DOHH2 (cell line): ENCODE measurements around the gene PPP6C.

Experiments used
- EZH2phosphoT487 ChIP-seq: fragments of 200-600 bp; sonication (generic); IDR thresholded peaks from 2 replicates; pipeline ENCODE4 v1.6.1; 2017; ENCODE audit warnings: borderline replicate concordance, mild to moderate bottlenecking, antibody characterized with exemption, low read length, moderate library complexity, mixed read lengths
- TF ChIP-seq, protein P1 (sequence below): fragments of 200-600 bp; sonication (generic); IDR thresholded peaks from one replicate; pipeline ENCODE4 v1.5.1; 2014; ENCODE audit warnings: antibody characterized with exemption, mild to moderate bottlenecking, low read depth, low read length; ENCODE audit not compliant: poor library complexity, severe bottlenecking

DNA sequence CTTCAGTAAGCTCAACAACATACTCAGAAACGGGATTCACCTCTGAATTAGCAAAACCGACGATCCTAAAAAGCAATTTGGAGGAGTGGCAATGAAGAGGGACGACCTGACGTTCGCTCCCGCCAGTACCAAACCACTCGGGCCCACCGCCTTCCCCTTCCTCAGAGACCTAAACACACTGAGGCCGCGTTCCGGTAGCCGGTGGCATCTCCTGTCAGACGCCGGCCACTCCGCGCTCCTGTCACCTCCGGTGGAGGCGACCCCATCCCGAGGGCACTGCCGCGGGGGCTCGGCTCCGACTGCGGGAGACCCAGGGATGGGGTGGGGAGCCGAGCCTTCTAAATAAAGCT lies 617 bp downstream of the PPP6C start:
- TF ChIP-seq, protein P1, sequence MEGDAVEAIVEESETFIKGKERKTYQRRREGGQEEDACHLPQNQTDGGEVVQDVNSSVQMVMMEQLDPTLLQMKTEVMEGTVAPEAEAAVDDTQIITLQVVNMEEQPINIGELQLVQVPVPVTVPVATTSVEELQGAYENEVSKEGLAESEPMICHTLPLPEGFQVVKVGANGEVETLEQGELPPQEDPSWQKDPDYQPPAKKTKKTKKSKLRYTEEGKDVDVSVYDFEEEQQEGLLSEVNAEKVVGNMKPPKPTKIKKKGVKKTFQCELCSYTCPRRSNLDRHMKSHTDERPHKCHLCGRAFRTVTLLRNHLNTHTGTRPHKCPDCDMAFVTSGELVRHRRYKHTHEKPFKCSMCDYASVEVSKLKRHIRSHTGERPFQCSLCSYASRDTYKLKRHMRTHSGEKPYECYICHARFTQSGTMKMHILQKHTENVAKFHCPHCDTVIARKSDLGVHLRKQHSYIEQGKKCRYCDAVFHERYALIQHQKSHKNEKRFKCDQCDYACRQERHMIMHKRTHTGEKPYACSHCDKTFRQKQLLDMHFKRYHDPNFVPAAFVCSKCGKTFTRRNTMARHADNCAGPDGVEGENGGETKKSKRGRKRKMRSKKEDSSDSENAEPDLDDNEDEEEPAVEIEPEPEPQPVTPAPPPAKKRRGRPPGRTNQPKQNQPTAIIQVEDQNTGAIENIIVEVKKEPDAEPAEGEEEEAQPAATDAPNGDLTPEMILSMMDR = no peak
- no peak for TF ChIP-seq EZH2phosphoT487
